GM18502 (cell line): Measurements from ENCODE around the gene PARD3.

Experiments used
- ATAC-seq: cut with Tn5 transposase; IDR thresholded peaks from one replicate; pipeline ENCODE4 v1.9.1; 2021; ENCODE audit warnings: mild to moderate bottlenecking; ENCODE audit not compliant: unreplicated experiment, poor library complexity

Gene PARD3

GRCh38 chr10:34606890-34607289 is 208.2 kb downstream of the PARD3 start:
- ATAC-seq = no peak

- ATAC-seq = no peak
These were observed 212.6 kb downstream of the PARD3 start for GRCh38 chr10:34602478-34602877.

- no peak for ATAC-seq
These were observed 213.4 kb downstream of the PARD3 start for GRCh38 chr10:34601691-34602090.

GRCh38 chr10:34599026-34599795 is 215.9 kb downstream of the PARD3 start:
- ATAC-seq = no peak

- no peak for ATAC-seq
These were observed 218.7 kb downstream of the PARD3 start for GRCh38 chr10:34596351-34596750.

- no peak for ATAC-seq
These were observed 221.2 kb downstream of the PARD3 start for GRCh38 chr10:34593930-34594329.

- ATAC-seq = no peak
These were observed 221.7 kb downstream of the PARD3 start for GRCh38 chr10:34593374-34593890.

GRCh38 chr10:34590793-34591192 is 224.3 kb downstream of the PARD3 start:
- ATAC-seq = no peak

- ATAC-seq = no peak
These were observed 225.8 kb downstream of the PARD3 start for GRCh38 chr10:34589275-34589674.

- no peak for ATAC-seq
These were observed 227.4 kb downstream of the PARD3 start for GRCh38 chr10:34587680-34588019.

- no peak for ATAC-seq
These were observed 228.0 kb downstream of the PARD3 start for GRCh38 chr10:34587002-34587679.

GRCh38 chr10:34585422-34586112 is 229.5 kb downstream of the PARD3 start:
- no peak for ATAC-seq

- ATAC-seq = no peak
These were observed 230.9 kb downstream of the PARD3 start for GRCh38 chr10:34584164-34584563.

GRCh38 chr10:34581801-34582532 is 233.1 kb downstream of the PARD3 start:
- ATAC-seq = no peak

- ATAC-seq = no peak
These were observed 234.5 kb downstream of the PARD3 start for GRCh38 chr10:34580643-34581042.

GRCh38 chr10:34580214-34580613 is 234.9 kb downstream of the PARD3 start:
- ATAC-seq = no peak

GRCh38 chr10:34578468-34578867 is 236.6 kb downstream of the PARD3 start:
- no peak for ATAC-seq

- ATAC-seq = no peak
These were observed 238.3 kb downstream of the PARD3 start for GRCh38 chr10:34576797-34577196.

- ATAC-seq = no peak
These were observed 239.2 kb downstream of the PARD3 start for GRCh38 chr10:34575882-34576281.

- ATAC-seq = no peak
These were observed 240.7 kb downstream of the PARD3 start for GRCh38 chr10:34574353-34574934.
